H1 (cell line): ENCODE results near the gene FLT4. TPM values are rescaled to one million over a fixed set of nuclear protein-coding genes. Genes with fewer than 3 reads are reported as not detected.

Experiments used
- CTCF ChIA-PET: fragments of 300-600 bp; sonication (Branson Sonifier 250); formaldehyde crosslinking; loops from one replicate; lab custom pipeline; 2021; ENCODE audit not compliant: partially characterized antibody; lab: Charles Lee
- POLR2A ChIA-PET: fragments of 300-600 bp; sonication (Branson Sonifier 250); formaldehyde crosslinking; loops from one replicate; lab custom pipeline; 2021; ENCODE audit warnings: inconsistent platforms; ENCODE audit not compliant: partially characterized antibody; lab: Charles Lee
- DNase-seq, 2 experiments: peaks; one replicate each; pipeline versions ENCODE4 v3.0.0 to v3.0.0-alpha.2; 2010 to 2022; ENCODE audit warnings: low spot score in 2 of 2, low read depth in 1 of 2, mixed read lengths in 1 of 2
- FAIRE-seq: peaks from 2 replicates; lab custom pipeline; 2011; peaks lifted over from hg19 to GRCh38; lab: Jason Lieb, UNC
- H2AFZ ChIP-seq: 2 replicates; pipeline ENCODE4 v1.8.1; 2012; ENCODE audit warnings: low read length, inconsistent platforms
- H2AK5ac ChIP-seq: 2 replicates; pipeline ENCODE4 v1.6.1; 2013; ENCODE audit warnings: low read depth, low read length
- H2BK120ac ChIP-seq: replicated peaks from 2 replicates; pipeline ENCODE3; 2013; ENCODE audit warnings: low read depth, low read length, inconsistent platforms
- H2BK12ac ChIP-seq: 2 replicates; pipeline ENCODE4 v1.6.1; 2013; ENCODE audit warnings: low read depth, low read length
- H2BK15ac ChIP-seq: 2 replicates; pipeline ENCODE4 v1.6.1; 2013; ENCODE audit warnings: low read length
- H2BK20ac ChIP-seq: 2 replicates; pipeline ENCODE4 v1.6.1; 2013; ENCODE audit warnings: low read length
- H2BK5ac ChIP-seq: 2 replicates; pipeline ENCODE4 v1.6.1; 2013; ENCODE audit warnings: low read depth, low read length
- H3K14ac ChIP-seq: 2 replicates; pipeline ENCODE4 v1.6.1; 2013; ENCODE audit warnings: inconsistent platforms; ENCODE audit not compliant: insufficient read length
- H3K18ac ChIP-seq: 2 replicates; pipeline ENCODE4 v1.6.1; 2013; ENCODE audit warnings: low read length; ENCODE audit errors: extremely low read depth
- H3K23ac ChIP-seq: 2 replicates; pipeline ENCODE4 v1.6.1; 2013; ENCODE audit warnings: inconsistent platforms; ENCODE audit not compliant: insufficient read length
- H3K23me2 ChIP-seq: 2 replicates; pipeline ENCODE4 v1.6.1; 2013; ENCODE audit warnings: low read depth, low read length
- H3K27ac ChIP-seq: 2 replicates; pipeline ENCODE4 v1.6.1; 2011; ENCODE audit warnings: low read depth, low read length, inconsistent platforms
- H3K27me3 ChIP-seq, 4 experiments: replicated peaks in 1 of 4; 1 replicate in 1 of 4; 2 replicates in 3 of 4; pipeline versions ENCODE4 v1.6.1 to v1.8.1; 2011 to 2013; ENCODE audit warnings: low read length in 3 of 4, mild to moderate bottlenecking in 3 of 4, inconsistent platforms in 2 of 4, mixed read lengths in 2 of 4, moderate library complexity in 1 of 4; ENCODE audit not compliant: control insufficient read depth in 3 of 4, insufficient read depth in 3 of 4; ENCODE audit errors: extremely low read depth in 1 of 4
- H3K36me3 ChIP-seq, 4 experiments: 2 replicates each; pipeline versions ENCODE4 v1.6.1 to v1.8.1; 2011 to 2013; ENCODE audit warnings: mild to moderate bottlenecking in 4 of 4, low read length in 3 of 4, moderate library complexity in 2 of 4, control low read depth in 1 of 4, inconsistent platforms in 1 of 4; ENCODE audit not compliant: insufficient read depth in 4 of 4, control insufficient read depth in 2 of 4
- H3K4ac ChIP-seq: replicated peaks from 2 replicates; pipeline ENCODE3; 2013; ENCODE audit warnings: low read length, low read depth, mixed read lengths, inconsistent platforms; ENCODE audit not compliant: insufficient read length
- H3K4me1 ChIP-seq, 4 experiments: replicated peaks in 1 of 4; 1 replicate in 1 of 4; 2 replicates in 3 of 4; pipeline versions ENCODE4 v1.6.1 to v1.8.1; 2011 to 2013; ENCODE audit warnings: low read length in 3 of 4, inconsistent platforms in 2 of 4, mixed read lengths in 1 of 4; ENCODE audit not compliant: insufficient read depth in 4 of 4, control insufficient read depth in 3 of 4
- H3K4me2 ChIP-seq, 2 experiments: 2 replicates each; pipeline versions ENCODE4 v1.6.1 to v1.8.1; 2011 to 2013; ENCODE audit warnings: low read depth in 2 of 2, low read length in 2 of 2, control low read depth in 1 of 2, inconsistent platforms in 1 of 2, mild to moderate bottlenecking in 1 of 2; ENCODE audit not compliant: insufficient read depth in 1 of 2
- H3K4me3 ChIP-seq, 4 experiments: fragments of 200-600, 300-600 bp in 1 of 4; sonication (generic), shearing (Covaris generic), sonication (Bioruptor Twin) in 1 of 4; 2 replicates each; pipeline versions ENCODE4 v1.5.1 to v1.8.1; 2011 to 2016; ENCODE audit warnings: low read length in 4 of 4, low read depth in 3 of 4, control low read depth in 2 of 4, inconsistent platforms in 2 of 4, mild to moderate bottlenecking in 2 of 4, mixed read lengths in 1 of 4, moderate library complexity in 1 of 4; ENCODE audit not compliant: insufficient read depth in 2 of 4; ENCODE audit errors: extremely low read depth in 1 of 4
- H3K56ac ChIP-seq: replicated peaks from 2 replicates; pipeline ENCODE3; 2013; ENCODE audit warnings: low read depth, mild to moderate bottlenecking, mixed read lengths, low read length, inconsistent platforms; ENCODE audit not compliant: insufficient read length
- H3K79me1 ChIP-seq: 2 replicates; pipeline ENCODE4 v1.6.1; 2013; ENCODE audit warnings: low read depth, low read length, control low read depth
- H3K79me2 ChIP-seq, 2 experiments: 2 replicates each; pipeline versions ENCODE4 v1.6.1 to v1.8.1; 2012 to 2013; ENCODE audit warnings: low read length in 2 of 2, mild to moderate bottlenecking in 2 of 2, inconsistent platforms in 1 of 2; ENCODE audit not compliant: insufficient read depth in 2 of 2, control insufficient read depth in 1 of 2
- H3K9ac ChIP-seq, 4 experiments: replicated peaks in 1 of 4; 1 replicate in 1 of 4; 2 replicates in 3 of 4; pipeline versions ENCODE4 v1.6.1 to v1.8.1; 2011 to 2013; ENCODE audit warnings: low read depth in 3 of 4, low read length in 3 of 4, control low read depth in 2 of 4, mild to moderate bottlenecking in 2 of 4, moderate library complexity in 2 of 4, inconsistent platforms in 1 of 4; ENCODE audit errors: extremely low read depth in 1 of 4
- H3K9me3 ChIP-seq, 2 experiments: 2 replicates each; pipeline versions ENCODE4 v1.6.1 to v1.8.1; 2012 to 2013; ENCODE audit warnings: mild to moderate bottlenecking in 2 of 2, moderate library complexity in 2 of 2, control low read depth in 1 of 2, inconsistent platforms in 1 of 2, low read depth in 1 of 2, low read length in 1 of 2, mixed read lengths in 1 of 2; ENCODE audit not compliant: insufficient read depth in 2 of 2
- H4K20me1 ChIP-seq, 2 experiments: replicated peaks in 1 of 2; 2 replicates each; pipeline versions ENCODE3 to v1.8.1; 2011 to 2013; ENCODE audit warnings: inconsistent platforms in 2 of 2, low read length in 2 of 2, mild to moderate bottlenecking in 1 of 2; ENCODE audit not compliant: insufficient read depth in 2 of 2, control insufficient read depth in 1 of 2
- H4K5ac ChIP-seq: 2 replicates; pipeline ENCODE4 v1.6.1; 2013; ENCODE audit warnings: low read length, low read depth, mixed read lengths, inconsistent platforms; ENCODE audit not compliant: insufficient read length
- H4K8ac ChIP-seq: 2 replicates; pipeline ENCODE4 v1.8.0; 2013; ENCODE audit warnings: mild to moderate bottlenecking, moderate library complexity, low read length, inconsistent platforms; ENCODE audit not compliant: insufficient read depth; ENCODE audit errors: extremely low read depth
- H4K91ac ChIP-seq: replicated peaks from 2 replicates; pipeline ENCODE3; 2013; ENCODE audit warnings: low read length, mixed read lengths, inconsistent platforms; ENCODE audit not compliant: insufficient read length
- ATF3 ChIP-seq: IDR thresholded peaks from 2 replicates; pipeline ENCODE4 v1.6.1; 2011; ENCODE audit warnings: low read depth, mild to moderate bottlenecking, low read length; ENCODE audit not compliant: insufficient read depth
- BRCA1 ChIP-seq: IDR thresholded peaks from 2 replicates; pipeline ENCODE4 v1.6.1; 2012; ENCODE audit warnings: low read depth, low read length, improper control_type of control experiment
- HDAC2 ChIP-seq, 2 experiments: fragments of 300-600 bp in 1 of 2; sonication (generic) in 1 of 2; IDR thresholded peaks; 2 replicates each; pipeline ENCODE4 v1.6.1; 2011 to 2012; ENCODE audit warnings: low read depth in 2 of 2, low read length in 2 of 2, mild to moderate bottlenecking in 2 of 2, moderate library complexity in 2 of 2, borderline replicate concordance in 1 of 2, inconsistent platforms in 1 of 2
- KDM1A ChIP-seq: fragments of 200-600, 300-600 bp; sonication (generic); IDR thresholded peaks from 2 replicates; pipeline ENCODE4 v1.7.1; 2016; ENCODE audit warnings: mild to moderate bottlenecking, low read length, borderline replicate concordance
- MAX ChIP-seq: IDR thresholded peaks from 2 replicates; pipeline ENCODE4 v1.6.1; 2012; ENCODE audit warnings: inconsistent platforms
- NANOG ChIP-seq: IDR thresholded peaks from 2 replicates; pipeline ENCODE4 v1.6.1; 2011; ENCODE audit warnings: low read length, low read depth, mild to moderate bottlenecking, inconsistent platforms; ENCODE audit not compliant: insufficient read depth, poor library complexity, severe bottlenecking
- PHF8 ChIP-seq: fragments of 200-600 bp; sonication (generic); conservative IDR thresholded peaks from 2 replicates; pipeline ENCODE4 v1.7.1; 2012; ENCODE audit warnings: low read depth, mild to moderate bottlenecking, inconsistent platforms, low read length, moderate library complexity
- POLR2A ChIP-seq, 2 experiments: IDR thresholded peaks; 1 replicate in 1 of 2; 2 replicates in 1 of 2; pipeline ENCODE4 v1.6.1; 2011; ENCODE audit warnings: low read depth in 2 of 2, low read length in 2 of 2, mild to moderate bottlenecking in 2 of 2; ENCODE audit errors: control extremely low read depth in 1 of 2
- TAF1 ChIP-seq: IDR thresholded peaks from 2 replicates; pipeline ENCODE4 v1.6.1; 2011; ENCODE audit warnings: mild to moderate bottlenecking, low read depth, low read length
- TBP ChIP-seq: IDR thresholded peaks from 2 replicates; pipeline ENCODE4 v1.6.1; 2011; ENCODE audit warnings: low read depth, low read length, improper control_type of control experiment
- WGBS, 2 experiments: shearing (Covaris generic) in 1 of 2; methylation state at CpG; one replicate each; pipeline versions ENCODE4 v1.1.6 to v1.1.7; 2013 to 2015; ENCODE audit warnings: low lambda C conversion rate in 2 of 2, mixed read lengths in 2 of 2, inconsistent platforms in 1 of 2, low coverage in 1 of 2, missing lambda C conversion rate in 1 of 2; ENCODE audit not compliant: insufficient replicate concordance in 2 of 2, insufficient coverage in 1 of 2, insufficient read length in 1 of 2; ENCODE audit errors: extremely low coverage in 1 of 2, missing lambda C conversion rate in 1 of 2; 5-methylcytosine and 5-hydroxymethylcytosine counted together
- polyA plus RNA-seq, 7 experiments: library from polyadenylated mRNA; depleted of rRNA in 3 of 7; stranded (reverse) in 5 of 7; unstranded in 2 of 7; fragments of >200 nt in 5 of 7; fragments of 200-250 nt in 2 of 7; gene quantifications; 1 replicate in 5 of 7; 2 replicates in 1 of 7; 4 replicates in 1 of 7; pipeline versions ENCODE4 v1.2.1 to v1.2.3, GENCODE V29; 2011 to 2013; ENCODE audit warnings: missing spikeins in 2 of 7, mixed read lengths in 2 of 7
- total RNA-seq: library from RNA; stranded (reverse); fragmentation: NEBNext Ultra II Directional; extraction: Animal tissue kit (Norgen Biotek cat#: 25700); gene quantifications from 2 replicates; pipeline ENCODE4 v1.2.1, GENCODE V29; 2021

The FLT4 gene
- total and polyA plus RNA-seq, 2 of the 8 experiments (the other 6 are each of a cell fraction or from before 2014, with no cell fraction given): 6.5 to 7.7 TPM

DNA sequence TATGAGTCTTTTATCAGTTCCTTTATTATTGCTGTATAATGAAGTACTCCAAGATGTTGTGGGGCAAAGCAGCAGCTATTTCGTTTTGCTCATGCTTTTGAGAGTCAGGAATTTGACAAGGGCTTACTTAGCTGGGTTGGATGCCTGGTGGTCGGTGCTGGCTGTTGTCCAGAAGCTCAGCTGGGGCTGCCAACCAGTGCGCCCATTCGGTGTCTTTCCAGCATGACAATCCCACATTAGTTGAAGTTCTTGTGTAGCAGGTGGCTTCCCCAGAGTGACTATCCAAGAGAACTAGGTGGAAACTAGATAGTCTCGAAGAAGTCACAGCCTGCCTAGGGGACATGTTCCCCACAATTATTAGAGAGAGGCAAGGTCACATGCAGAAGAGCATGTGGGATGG lies 3.4 kb upstream of the FLT4 start:
- H4K5ac ChIP-seq: no peak overlapping the region
- H3K4me1 ChIP-seq: no peaks in the 10 kb centered on the region; a peak in 2 of 7 replicates
- no peak overlapping the region for H3K56ac ChIP-seq
- H3K4me3 ChIP-seq: no peak overlapping the region
- no peak overlapping the region for H2BK120ac ChIP-seq
- no peaks in the 10 kb centered on the region for H3K79me1 ChIP-seq
- no peak for FAIRE-seq
- no peak overlapping the region for H4K8ac ChIP-seq
- no peaks in the 10 kb centered on the region for H3K79me2 ChIP-seq
- ChIA-PET POLR2A (no interaction called here), CTCF (interaction anchor here (1.0 to 1.5 kb wide), 3 partner anchors 10 to 33 kb away, joined by 3 to 4 read pairs (median 4); no protein-coding TSS in a partner anchor)
- H3K18ac ChIP-seq: no peak overlapping the region
- H2BK15ac ChIP-seq: no peak overlapping the region
- H3K27ac ChIP-seq: no peak overlapping the region
- peaks cover 0 to 2% of the 10 kb centered on the region in 2 experiments for H4K20me1 ChIP-seq
- no peak overlapping the region for H3K9ac ChIP-seq
- H3K23me2 ChIP-seq: peaks cover 12% of the 10 kb centered on the region; the same call in 1 of the 2 replicates
- no peak overlapping the region for H2BK5ac ChIP-seq
- no peak overlapping the region for H4K91ac ChIP-seq
- H3K27me3 ChIP-seq: peaks cover 5 to 28% (median 25%) of the 10 kb centered on the region in 4 experiments
- 67% methylated on average over 5 of the region's 5 CpGs; no CpG with 5 or more reads in 1 of the 2 experiments for WGBS, 2 experiments
- H3K36me3 ChIP-seq: no peaks in the 10 kb centered on the region
- DNase-seq: no peak
- no peak overlapping the region for H3K14ac ChIP-seq
- no peak overlapping the region for H2BK20ac ChIP-seq
- no peak overlapping the region for H3K4ac ChIP-seq
- no peak overlapping the region for H2BK12ac ChIP-seq
- no peaks in the 10 kb centered on the region for H3K9me3 ChIP-seq
- H2AK5ac ChIP-seq: no peak overlapping the region
- no peak overlapping the region for H3K23ac ChIP-seq
- H3K4me2 ChIP-seq: no peak overlapping the region
- no peak overlapping the region for H2AFZ ChIP-seq
- no peak for TF ChIP-seq TAF1
- TF ChIP-seq TBP: no peak
- TF ChIP-seq NANOG: no peak
- no peak for TF ChIP-seq HDAC2 (IDR thresholded peaks at IDR 0.05; ENCODE audit: borderline replicate concordance in 1 of 2, low read depth in 2 of 2, low read length in 2 of 2)
- no peak for TF ChIP-seq KDM1A
- no peak for TF ChIP-seq ATF3
- no peak for TF ChIP-seq BRCA1
- no peak for TF ChIP-seq POLR2A (IDR thresholded peaks at IDR 0.05; ENCODE audit: control extremely low read depth in 1 of 2, low read depth in 2 of 2, low read length in 2 of 2)
- no peak for TF ChIP-seq PHF8
- no peak for TF ChIP-seq MAX
